Measurements from ENCODE around the gene ZKSCAN5.
A peak's percentile ranks its signal among the peaks of the same experiment; 100 is the strongest.
"Not testable (repeated sequence)": the region's sequence is repeated elsewhere in the genome, so short reads cannot be mapped to it uniquely, and the experiment has no call there.

The ZKSCAN5 gene

DNA sequence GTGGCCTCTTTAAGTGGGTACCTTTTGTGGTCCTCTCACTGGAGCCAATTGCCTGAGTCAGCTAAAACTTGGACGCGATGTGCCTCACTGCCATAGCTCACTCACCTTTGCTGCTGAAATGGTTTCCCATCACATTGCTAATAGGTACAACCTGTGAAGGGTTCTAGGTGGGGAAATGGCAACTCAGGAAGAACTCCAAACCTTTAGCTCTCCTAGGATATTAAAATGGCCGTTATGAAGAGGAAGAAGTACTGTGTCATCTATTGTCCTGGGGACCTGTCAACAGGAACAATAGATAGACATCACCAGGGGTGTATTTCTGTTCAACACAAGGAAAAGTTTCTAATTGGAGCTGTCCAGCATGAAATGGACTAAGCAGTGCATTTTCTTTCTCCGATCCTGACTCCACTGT, 52.7 kb downstream of the ZKSCAN5 start:
- DNase-seq: no peak

DNA sequence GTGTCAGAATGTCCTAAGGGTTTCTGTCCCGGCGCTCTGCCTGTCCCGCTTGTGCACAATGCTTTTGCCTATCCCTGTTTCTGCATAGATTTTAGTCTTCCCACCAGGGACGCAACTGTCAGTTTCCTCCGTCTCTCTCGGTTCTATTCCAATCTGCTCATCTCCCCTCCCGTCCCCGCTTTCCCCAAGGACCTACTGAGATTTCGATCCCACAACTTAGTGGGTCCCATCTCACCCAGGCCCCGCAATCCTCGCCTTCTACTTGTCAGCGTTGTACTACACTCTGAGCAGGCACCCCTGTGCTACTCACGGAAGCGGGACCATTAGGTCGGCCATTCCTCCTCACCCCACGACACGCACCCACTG, 53.5 kb downstream of the ZKSCAN5 start:
- DNase-seq: no peak

DNA sequence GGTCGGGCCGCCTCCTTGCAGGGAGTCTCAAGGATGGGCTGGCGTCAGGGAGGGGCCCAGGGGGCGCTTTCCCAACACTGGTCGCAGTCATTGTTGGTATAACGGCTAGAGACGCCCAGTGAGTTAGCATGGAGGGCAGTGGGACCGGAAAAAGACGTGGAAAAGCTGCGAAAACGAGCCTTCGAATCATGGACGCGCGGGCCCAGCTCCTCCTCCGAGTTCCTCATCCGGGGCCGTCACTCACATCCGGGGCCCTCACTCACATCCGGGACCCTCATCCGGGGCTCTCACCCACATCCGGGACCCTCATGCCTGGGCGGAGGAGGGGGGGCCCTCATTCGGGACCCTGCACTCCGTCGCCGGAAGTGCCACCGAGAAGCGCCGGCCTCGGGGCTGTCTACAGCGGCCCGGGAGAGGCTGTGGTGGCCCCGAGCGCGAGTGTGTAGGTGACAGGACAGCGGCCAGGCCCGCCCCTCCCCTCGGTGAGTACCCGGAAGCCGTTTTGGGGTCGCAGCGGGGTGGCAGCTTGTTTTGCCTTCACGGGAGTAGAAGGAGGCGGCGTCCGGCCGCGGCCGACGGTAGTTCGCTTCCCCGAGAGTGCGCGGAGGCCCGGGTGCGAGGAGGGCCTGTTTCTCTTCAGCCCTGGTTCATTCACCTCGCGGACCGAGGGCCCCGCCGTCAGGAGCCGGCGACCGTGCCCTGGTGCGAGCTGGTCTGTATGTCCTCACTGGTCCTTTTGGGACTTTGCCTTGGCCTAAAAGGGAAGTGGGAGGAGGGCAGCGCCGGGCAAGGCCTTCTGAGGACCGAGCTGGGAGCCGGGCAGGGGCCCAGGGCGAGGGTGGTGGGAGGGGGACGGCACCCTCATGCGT, 54.1 kb downstream of the ZKSCAN5 start, which contains the start of gene ZNF655:
ZNF655 (plus strand) TSS at position 337 of the 869 bp plus-strand sequence. CDS start 1,918 bp downstream, outside the sequence.
- DNase-seq: peak; percentile 69

DNA sequence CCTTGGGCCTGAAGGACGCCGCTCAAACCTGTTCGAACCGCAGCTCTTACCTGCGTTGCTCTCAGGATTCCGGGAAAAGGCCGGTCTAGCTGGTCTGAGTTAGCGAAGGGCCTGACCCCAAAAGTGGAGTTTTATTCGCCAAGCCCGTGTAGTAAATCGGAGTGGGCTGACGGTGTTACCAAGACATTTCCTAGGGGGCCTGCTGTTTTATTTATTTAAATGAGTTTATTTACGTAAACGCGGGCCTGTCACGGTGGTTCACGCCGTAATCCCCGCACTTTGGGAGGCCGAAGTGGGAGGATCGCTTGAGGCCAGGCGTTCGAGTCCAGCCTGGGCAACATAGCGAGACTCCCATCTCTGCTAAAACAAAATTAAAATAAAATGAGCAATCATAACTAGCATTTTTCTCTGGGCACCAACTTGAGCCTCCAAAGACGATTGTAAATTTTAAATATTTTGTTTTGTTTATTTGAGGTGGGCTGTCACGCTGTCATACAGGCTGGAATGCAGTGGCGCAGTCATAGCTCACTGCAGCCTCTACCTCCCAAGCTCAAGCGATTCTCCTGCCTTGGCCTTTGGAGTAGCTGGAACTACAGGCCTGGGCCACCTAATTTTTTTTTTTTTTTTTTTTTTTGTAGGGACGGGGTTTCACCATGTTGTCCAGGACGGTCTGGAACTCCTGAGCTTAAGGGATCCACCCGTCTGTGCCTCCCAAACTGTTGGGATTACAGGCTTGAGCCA, 54.9 kb downstream of the ZKSCAN5 start:
- DNase-seq: no peak

DNA sequence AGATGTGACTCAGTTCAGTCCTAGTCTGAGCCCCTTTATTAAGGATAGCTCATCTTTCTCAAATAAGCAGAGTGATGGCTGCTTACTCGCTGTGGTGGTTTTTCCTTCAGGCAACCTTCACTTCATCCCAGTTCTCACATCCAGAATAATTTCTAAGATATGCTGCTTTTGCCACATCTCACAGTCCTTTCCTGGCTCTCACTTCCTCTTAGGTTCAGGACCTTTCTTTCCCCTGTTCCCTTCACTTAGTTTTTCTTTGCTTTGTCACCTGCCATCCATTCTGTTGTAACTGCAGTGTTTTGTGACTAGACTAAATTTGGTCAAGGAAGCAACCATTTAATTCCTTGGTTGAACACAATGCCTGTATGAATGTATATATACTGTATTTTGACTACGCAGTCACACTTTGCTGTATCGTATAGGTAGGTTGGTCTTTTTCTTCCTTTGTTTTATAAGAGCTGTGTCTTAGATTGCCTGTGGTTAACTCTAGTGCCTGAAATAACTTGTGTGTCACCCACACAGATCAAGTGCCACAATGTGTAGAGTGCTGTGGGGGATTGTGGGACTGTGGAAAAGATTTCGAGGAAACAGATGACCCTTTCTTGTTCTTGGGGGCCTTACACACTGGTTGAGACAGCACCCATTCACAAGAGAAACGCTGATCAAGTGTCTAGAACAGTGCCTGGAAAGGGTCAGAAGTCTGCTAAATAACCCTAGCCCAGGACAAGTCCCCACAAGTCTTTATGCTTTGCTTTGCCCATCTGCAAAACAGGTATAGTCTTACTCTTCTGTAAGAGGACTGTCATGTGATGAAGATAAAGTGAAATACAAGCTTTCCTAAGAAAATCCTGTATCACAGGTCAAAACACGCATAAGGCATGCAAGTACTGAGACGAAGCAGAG, 56.6 kb downstream of the ZKSCAN5 start:
- DNase-seq: no peak

DNA sequence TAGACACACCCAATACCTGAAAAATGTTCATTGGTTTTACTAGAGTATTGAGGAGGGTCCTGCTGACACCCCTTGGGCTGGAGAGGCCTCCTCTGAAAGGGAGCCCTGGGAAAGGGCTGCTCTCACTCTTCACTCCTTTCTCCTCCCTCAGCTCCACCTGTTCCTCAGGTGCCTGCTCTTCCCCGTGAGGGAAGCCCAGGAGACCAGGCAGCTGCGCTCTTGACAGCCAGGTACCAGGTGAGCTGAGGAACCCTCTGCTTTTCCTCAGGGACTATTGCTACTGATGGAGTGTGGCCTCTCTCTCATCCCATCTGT, 57.2 kb downstream of the ZKSCAN5 start:
- no peak for DNase-seq

DNA sequence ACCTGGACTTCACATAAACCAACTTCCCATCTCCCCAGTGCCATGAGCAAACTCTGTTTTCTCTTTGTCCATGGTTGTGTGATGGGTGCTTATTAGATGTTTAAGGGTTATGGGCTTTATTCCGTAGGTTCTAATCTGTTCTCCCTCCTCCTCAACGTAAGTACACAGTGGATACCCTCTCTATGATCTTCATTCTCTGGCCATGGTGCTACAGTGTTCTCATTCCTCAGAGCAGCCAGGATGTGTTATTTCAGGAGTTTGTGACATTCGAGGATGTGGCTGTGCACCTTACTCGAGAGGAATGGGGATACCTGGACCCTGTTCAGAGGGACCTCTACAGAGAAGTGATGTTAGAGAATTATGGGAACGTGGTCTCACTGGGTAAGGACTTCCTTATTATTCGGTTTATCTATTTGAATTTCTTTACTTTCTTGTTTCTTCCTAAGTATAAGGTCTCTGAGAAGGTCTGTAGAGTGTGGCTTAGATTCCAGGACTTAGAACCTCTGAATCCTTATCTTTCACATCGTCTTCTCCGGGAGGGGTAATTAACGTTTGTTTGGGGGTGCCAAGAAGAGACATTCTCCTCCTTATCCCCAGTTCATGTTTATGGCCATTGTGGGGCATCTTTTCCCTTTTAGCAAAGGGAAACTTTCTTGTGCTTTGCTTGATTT, 57.8 kb downstream of the ZKSCAN5 start:
- DNase-seq: no peak

DNA sequence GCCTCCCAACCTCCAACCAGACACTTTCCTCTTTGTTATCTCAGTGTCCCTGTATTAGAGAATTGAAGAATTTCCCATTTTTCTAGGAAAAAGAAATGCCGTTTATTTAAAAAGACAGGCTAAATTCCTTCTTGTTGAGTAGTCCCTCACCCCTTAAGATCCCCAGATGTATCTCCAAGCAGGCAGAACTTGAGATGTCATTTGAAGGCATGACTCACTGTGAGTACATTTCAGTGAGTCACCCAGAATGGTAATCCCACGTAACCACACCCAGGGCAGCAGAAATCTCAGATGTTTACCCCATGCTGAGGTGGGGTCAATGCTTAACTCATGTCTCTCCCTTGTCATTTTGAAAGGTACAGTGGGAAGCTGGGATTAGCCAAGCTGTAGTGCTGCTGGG, 58.4 kb downstream of the ZKSCAN5 start:
- DNase-seq: no peak

DNA sequence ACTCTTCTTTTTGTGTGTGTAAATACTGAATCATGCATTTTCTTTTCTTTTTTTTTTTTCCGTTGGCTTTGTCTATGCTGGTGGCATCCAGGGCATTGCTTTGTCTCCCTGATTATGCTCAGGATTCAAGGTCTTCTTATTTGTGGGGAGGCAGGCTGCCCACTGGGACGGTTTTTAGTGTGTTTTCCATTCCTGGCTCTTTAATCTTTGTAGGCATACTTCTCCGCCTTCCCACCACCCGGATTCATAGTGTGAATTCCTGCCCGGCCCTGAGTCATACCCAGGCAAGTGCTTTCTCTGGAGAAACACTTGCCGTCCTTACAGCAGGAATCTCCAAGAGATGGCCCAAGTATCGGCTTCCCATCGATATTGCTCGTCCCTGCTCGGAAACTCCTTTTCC, 59.2 kb downstream of the ZKSCAN5 start:
- DNase-seq: no peak

DNA sequence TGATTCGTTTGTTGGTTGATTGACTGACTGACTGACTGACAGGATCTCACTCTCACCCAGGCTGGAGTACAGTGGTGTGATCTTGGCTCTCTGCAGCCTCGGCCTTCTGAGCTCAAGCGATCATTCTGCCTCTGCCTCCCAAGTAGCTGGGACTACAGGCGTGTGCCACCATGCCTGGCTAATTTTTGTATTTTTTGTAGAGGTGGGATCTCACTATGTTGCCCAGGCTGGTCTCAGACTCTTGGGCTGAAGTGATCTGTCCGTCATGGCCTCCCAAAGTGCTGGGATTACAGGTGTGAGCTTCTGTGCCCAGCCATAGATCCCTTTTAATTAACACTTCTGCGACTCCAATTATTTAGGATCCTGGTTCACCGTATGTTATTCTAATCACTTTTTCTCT, 64.3 kb downstream of the ZKSCAN5 start:
- DNase-seq: not testable (repeated sequence)

DNA sequence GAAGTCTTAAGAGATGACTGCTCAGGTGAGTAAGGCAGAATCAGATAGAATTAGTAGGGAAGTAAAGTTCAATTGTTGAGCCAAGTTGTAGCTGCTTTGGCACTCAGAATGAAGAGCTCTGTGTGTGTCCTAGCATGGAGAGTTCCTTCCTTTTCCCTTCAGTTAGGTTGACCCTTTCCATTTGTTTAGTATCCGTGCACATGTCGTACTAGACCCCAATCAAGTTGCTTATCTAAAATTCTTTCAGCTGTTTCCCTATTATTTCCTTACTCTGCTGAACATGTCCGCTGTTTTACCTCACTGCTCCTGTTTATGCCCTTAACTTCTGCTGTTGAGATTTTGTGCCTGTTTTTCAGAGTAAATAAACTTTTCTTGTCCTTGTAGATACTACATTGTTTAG, 67.3 kb downstream of the ZKSCAN5 start:
- no peak for DNase-seq

DNA sequence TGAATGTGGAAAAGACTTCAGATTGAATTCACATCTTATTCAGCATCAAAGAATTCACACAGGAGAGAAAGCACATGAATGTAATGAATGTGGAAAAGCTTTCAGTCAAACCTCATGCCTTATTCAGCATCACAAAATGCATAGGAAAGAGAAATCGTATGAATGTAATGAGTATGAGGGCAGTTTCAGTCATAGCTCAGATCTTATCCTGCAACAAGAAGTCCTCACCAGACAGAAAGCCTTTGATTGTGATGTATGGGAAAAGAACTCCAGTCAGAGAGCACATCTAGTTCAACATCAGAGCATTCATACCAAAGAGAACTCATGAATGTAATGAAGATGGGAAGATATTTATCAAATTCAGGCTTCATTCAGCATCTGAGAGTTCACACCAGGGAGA, 68.8 kb downstream of the ZKSCAN5 start:
- no peak for DNase-seq

DNA sequence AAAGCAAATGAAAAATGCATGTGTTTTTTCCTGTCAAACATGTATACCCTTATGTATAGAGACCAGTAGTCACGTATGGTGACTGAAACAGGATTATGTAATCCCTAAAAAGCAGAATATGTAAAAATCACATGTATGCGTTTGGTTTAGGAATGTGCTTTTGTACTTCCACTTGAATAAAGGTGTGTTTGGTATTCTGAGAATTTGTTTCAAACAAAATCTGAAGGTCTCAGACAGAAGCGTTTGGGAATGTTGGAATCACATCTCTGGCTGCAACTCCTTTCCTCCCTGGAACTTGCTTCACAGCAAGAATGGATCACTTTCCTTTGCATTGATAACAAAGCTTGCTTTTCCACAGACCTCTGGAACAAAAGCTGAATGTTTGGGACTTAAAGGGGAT, 71.8 kb downstream of the ZKSCAN5 start:
- no peak for DNase-seq

DNA sequence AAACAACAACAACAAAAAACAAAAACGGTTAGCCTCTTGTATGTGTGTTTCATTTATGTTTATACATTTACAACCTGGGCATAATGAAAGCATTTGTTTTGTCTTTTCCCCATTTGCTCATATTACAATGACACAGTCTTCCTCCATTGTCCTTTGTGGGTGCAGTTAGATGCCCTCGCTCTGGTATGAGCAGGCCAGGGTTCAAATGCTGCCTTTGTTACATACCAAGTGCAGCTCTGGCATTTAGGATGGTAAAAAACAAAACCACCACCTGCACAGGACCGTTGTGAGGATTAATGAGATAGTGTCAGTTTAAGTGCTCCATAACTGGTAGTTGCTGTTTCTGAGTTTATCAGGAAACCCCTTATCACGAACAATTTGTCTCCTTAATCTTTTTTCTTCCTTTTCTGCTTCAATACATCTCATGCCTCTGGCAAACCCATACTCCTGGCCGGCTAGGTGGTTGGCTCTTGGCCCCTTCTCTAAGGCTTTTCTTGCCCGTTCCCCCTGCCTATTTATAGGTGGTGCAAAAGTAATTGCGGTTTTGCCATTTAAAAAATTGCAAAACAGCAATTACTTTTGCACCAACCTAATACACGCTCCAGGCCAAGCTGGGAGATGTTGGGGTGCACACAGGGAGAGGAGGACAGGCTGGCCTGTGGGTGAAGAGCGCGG, 75.0 kb downstream of the ZKSCAN5 start:
- DNase-seq: no peak

DNA sequence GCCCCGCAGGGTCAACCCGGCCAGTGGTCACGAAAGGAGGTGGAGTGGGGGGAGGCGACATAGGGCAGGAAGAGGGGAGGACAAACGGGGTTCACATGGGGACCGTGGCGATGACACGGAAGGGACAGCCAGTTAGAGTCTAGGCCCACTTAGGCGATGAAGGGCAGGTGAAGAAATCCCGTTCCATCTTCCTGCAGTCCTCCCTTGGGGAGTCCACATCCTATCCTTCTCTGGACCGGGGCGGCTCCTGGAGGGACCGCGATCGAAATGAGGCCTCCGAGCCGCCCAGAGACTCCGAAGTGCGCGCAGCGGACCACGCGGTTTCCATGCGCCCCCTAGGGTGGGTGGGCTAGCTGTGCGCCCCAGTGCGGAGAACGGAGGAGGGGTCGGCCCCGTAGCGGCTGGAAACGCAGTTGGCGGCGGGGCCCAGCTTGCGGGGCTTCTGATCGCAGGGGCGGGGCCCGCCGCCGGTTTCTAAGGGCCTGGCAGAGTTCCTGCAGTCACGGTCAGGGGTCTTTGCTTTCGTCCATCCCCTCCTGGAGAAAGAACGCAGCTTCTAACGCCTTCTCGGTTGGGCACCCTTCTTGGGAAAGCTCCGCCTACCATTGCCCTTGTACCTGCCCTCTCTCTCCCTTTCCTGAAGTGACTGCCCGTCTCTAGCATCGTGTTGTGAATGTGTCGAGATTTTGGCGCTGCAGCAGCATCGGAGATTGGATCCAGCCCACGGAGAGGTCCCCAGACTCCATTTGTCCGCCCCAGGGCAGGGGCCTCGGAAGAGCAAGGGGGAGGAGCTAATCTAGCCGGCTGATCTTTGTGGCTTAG, 75.7 kb downstream of the ZKSCAN5 start:
- no peak for DNase-seq

DNA sequence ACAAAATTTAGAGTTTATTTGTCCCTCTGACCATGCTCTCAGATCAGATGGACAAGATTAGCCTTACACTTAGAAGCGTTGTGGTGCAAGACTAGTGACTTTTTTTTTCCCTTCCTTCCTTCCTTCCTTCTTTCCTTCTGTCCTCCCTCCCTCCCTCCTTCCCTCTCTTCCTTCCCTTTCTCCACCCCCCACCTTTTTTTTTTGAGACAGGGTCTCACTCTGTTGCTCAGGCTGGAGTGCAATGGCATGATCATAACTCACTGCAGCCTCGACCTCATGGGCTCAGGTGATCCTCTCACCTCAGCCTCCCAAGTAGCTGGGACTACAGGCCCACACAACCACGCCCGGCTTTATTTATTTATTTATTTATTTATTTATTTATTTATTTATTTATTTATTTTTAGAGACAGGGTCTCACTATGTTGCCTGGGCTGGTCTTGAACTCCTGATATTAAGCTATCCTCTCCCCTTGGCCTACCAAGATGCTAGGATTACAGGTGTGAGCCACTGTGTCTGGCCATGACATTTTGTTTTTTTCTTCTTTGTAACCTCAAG, 76.4 kb downstream of the ZKSCAN5 start:
- DNase-seq: not testable (repeated sequence)
